Activated T-helper 1 cell treated with anti-CD3 and anti-CD28 coated beads, Interleukin-12 subunit alpha, Interleukin-12 subunit beta, Interleukin-2, Interleukin-4 antibody, amounts not matched to agents 30 ng/mL and 10 ng/mL and 1 ng/mL, durations not matched to agents 14 hours and 24 hours and 36 hours (primary cell): Measurements from ENCODE around the gene TMEM271. TPM values are rescaled to one million over a fixed set of nuclear protein-coding genes. Genes with fewer than 3 reads are reported as not detected.

Source experiments
- DNase-seq: peaks from one replicate; pipeline ENCODE4 v3.0.0; 2021; ENCODE audit warnings: low spot score
- H3K27ac Mint-ChIP-seq: one replicate; pipeline ENCODE4 v1.8.0; 2021; ENCODE audit warnings: mild to moderate bottlenecking, mixed read lengths
- H3K27me3 Mint-ChIP-seq: one replicate; pipeline ENCODE4 v1.8.0; 2022; ENCODE audit warnings: mild to moderate bottlenecking, moderate library complexity, mixed read lengths; ENCODE audit not compliant: insufficient read depth
- H3K36me3 Mint-ChIP-seq: one replicate; pipeline ENCODE4 v1.8.0; 2021; ENCODE audit warnings: low read depth, mixed read lengths
- H3K4me1 Mint-ChIP-seq: one replicate; pipeline ENCODE4 v1.8.0; 2021; ENCODE audit warnings: low read depth, mixed read lengths
- H3K4me3 Mint-ChIP-seq: one replicate; pipeline ENCODE4 v1.8.0; 2021; ENCODE audit warnings: mild to moderate bottlenecking, moderate library complexity, mixed read lengths
- H3K9me3 Mint-ChIP-seq: one replicate; pipeline ENCODE4 v1.8.0; 2021; ENCODE audit warnings: mixed read lengths
- intact Hi-C: fragments of 100-400 bp; cut with micrococcal nuclease; formaldehyde crosslinking; loops from one replicate; pipeline ENCODE4 v1.15.1; 2024
- total RNA-seq: library from RNA; stranded (reverse); gene quantifications from 2 replicates; pipeline ENCODE4 v1.2.3, GENCODE V29; 2022

Gene TMEM271
- total RNA-seq, 1 donor from 2014 or later: not detected

- no peak overlapping the region for H3K27ac Mint-ChIP-seq
- H3K4me3 Mint-ChIP-seq: no peak overlapping the region
- H3K9me3 Mint-ChIP-seq: peaks cover 6% of the 10 kb centered on the region
- H3K4me1 Mint-ChIP-seq: no peaks in the 10 kb centered on the region
- intact Hi-C loops: no loop called here
- H3K36me3 Mint-ChIP-seq: peaks cover 64% of the 10 kb centered on the region
- no peak for DNase-seq
- no peaks in the 10 kb centered on the region for H3K27me3 Mint-ChIP-seq
Measured at GRCh38 chr4:528296-528695, 47.8 kb downstream of the TMEM271 start.

GRCh38 chr4:526971-527460 is 49.1 kb downstream of the TMEM271 start:
- Mint-ChIP-seq H3K36me3 (peaks cover 63% of the 10 kb centered on the region), H3K4me3 (no peak overlapping the region), H3K27me3 (no peaks in the 10 kb centered on the region), H3K27ac (no peak overlapping the region), H3K4me1 (no peaks in the 10 kb centered on the region), H3K9me3 (no peaks in the 10 kb centered on the region)
- intact Hi-C loops: no loop called here
- no peak for DNase-seq

- no peaks in the 10 kb centered on the region for H3K27me3 Mint-ChIP-seq
- H3K4me1 Mint-ChIP-seq: no peaks in the 10 kb centered on the region
- H3K27ac Mint-ChIP-seq: no peak overlapping the region
- intact Hi-C loops: no loop called here
- H3K36me3 Mint-ChIP-seq: peaks cover 62% of the 10 kb centered on the region
- no peak for DNase-seq
- H3K9me3 Mint-ChIP-seq: no peaks in the 10 kb centered on the region
- H3K4me3 Mint-ChIP-seq: no peak overlapping the region
Measured at GRCh38 chr4:526189-526909, 49.7 kb downstream of the TMEM271 start.

GRCh38 chr4:525660-526059 is 50.4 kb downstream of the TMEM271 start:
- no peak overlapping the region for H3K4me3 Mint-ChIP-seq
- no peaks in the 10 kb centered on the region for H3K4me1 Mint-ChIP-seq
- intact Hi-C loops: no loop called here
- DNase-seq: no peak
- no peaks in the 10 kb centered on the region for H3K9me3 Mint-ChIP-seq
- H3K27ac Mint-ChIP-seq: no peak overlapping the region
- H3K36me3 Mint-ChIP-seq: peaks cover 61% of the 10 kb centered on the region
- H3K27me3 Mint-ChIP-seq: no peaks in the 10 kb centered on the region

GRCh38 chr4:524196-524595 is 51.9 kb downstream of the TMEM271 start:
- intact Hi-C loops: no loop called here
- Mint-ChIP-seq H3K4me1 (no peaks in the 10 kb centered on the region), H3K36me3 (peaks cover 58% of the 10 kb centered on the region), H3K27me3 (no peaks in the 10 kb centered on the region), H3K27ac (no peak overlapping the region), H3K9me3 (no peaks in the 10 kb centered on the region), H3K4me3 (no peak overlapping the region)
- no peak for DNase-seq

Other genes starting within 250 kb of the TMEM271 start
- gene ZNF141, start 238.5 kb downstream of the TMEM271 start, total RNA-seq: 23.4 and 23.7 TPM in 2 replicates
- 31.8 and 34.0 TPM in 2 replicates for gene ZNF721, start 77.1 kb downstream of the TMEM271 start, total RNA-seq
- 48.6 and 51.4 TPM in 2 replicates for gene PIGG, start 77.1 kb downstream of the TMEM271 start, total RNA-seq
- 9.8 and 10.1 TPM in 2 replicates for gene PDE6B, start 49.3 kb upstream of the TMEM271 start, total RNA-seq
- gene ATP5ME, start 98.0 kb upstream of the TMEM271 start, total RNA-seq: 217 and 224 TPM in 2 replicates
- gene MYL5, start 98.2 kb upstream of the TMEM271 start, total RNA-seq: 29.7 and 35.0 TPM in 2 replicates
- gene SLC49A3, start 112.9 kb upstream of the TMEM271 start, total RNA-seq: 0.81 and 0.88 TPM in 2 replicates
- gene PCGF3, start 129.5 kb upstream of the TMEM271 start, total RNA-seq: 30.4 and 31.0 TPM in 2 replicates
- gene CPLX1, start 249.8 kb upstream of the TMEM271 start, total RNA-seq: 1.3 and 1.5 TPM in 2 replicates